HL-60/S4 treated with phorbol 12-myristate 13-acetate at 8.2 ng/mL for 4 days and 3 days (cell line): ENCODE measurements around the gene TMEM87A.
"Not testable (repeated sequence)": the region's sequence is repeated elsewhere in the genome, so short reads cannot be mapped to it uniquely, and the experiment has no call there.

Experiments used
- in situ Hi-C: fragments of 300-500 bp; cut with MboI; formaldehyde crosslinking; loops from 2 replicates; pipeline ENCODE4 v1.15.0; 2022; ENCODE audit warnings: low sequenced_read_pairs

The TMEM87A gene

DNA sequence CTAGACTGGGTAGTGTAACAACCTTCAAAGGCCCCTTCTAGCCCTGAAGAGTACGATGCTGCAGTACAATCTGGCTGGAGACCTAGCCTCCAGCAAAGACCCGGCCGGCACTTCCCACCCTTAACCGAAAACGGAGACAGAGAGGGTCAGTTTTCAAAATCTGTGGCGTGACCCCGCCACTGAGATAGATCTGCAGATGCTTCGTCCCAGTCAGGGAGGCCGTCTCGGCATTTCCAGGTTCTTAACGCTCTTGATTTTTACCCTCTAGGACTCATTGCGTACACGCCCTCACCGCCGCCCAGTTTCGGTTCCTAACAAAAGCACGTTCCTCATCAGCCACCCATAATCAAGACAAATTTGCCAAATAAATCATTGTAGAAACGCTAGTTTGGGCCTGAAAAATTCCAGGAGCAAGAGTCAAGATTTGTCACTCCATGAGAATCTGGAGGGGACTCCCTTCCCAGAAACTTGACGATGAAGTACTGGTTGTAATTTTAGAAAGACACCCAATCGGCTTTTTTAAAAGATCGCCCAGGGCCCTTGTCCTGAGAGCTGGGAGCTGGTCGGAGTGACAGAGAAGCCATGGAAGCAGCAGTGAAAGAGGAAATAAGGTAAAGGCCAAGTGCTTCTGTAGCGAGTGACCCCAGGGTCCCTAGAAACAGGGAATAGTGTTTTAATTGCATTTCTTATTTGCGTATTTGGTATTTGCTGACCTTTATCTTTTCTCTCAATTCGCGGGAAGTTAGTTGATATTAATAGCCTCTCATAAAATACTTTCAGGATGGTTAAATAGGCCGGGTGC, 868 bp upstream of the TMEM87A start:
- in situ Hi-C loops: no loop called here

DNA sequence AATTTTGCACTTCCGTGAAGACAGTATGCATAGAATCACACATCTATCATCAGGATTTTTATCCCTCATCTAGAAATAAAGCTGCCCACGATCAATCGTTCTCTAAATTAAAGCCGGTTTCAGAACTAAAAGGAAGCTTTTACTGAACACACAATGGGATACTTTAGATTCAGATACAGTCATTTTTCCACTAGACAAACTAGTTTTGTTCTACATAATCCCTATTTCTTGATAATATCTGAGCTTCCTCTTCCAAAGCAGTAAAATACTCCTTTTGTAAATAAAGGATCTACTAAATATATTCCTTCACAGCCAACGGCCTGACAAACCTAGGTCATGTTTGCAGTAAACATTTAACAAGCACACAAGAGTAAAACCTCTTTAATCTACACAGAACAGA, 2.2 kb downstream of the TMEM87A start:
- in situ Hi-C loops: no loop called here

DNA sequence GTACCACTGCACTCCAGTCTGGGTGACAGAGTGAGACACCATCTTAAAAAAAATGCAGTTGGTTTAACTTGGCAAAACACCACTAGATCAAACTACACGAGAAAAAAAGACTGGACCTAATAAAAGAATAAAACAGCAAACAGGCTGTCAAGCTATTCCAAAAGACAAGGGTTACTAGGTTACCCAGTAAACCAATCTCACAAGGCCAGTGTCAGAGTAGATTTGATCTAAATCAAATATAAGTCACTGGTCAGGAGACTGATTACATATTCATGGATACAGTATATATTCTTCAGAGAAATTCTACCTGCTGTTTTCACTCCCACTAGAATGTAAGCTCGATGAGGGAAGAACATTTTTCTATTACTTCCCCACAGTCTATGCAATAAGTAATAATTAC, 2.7 kb downstream of the TMEM87A start:
- in situ Hi-C loops: no loop called here

DNA sequence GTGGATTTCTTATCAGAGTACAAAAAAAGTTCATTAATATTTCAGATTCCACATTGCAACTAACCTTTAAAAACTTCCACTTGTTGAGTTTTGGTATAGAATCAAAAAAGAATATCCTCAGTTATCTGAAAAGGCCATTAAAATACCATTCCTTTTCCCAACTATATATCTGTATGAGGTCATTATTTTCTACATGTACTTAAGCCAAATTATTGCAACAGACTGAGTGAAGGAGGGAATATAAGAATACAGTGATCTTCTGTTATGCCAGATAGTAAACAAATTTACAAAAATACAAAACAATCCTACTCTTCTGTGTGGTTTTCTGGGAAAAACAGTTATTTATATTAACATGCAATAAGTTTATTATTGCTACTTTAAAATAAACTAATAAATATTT, 5.9 kb downstream of the TMEM87A start:
- in situ Hi-C loops: no loop called here

DNA sequence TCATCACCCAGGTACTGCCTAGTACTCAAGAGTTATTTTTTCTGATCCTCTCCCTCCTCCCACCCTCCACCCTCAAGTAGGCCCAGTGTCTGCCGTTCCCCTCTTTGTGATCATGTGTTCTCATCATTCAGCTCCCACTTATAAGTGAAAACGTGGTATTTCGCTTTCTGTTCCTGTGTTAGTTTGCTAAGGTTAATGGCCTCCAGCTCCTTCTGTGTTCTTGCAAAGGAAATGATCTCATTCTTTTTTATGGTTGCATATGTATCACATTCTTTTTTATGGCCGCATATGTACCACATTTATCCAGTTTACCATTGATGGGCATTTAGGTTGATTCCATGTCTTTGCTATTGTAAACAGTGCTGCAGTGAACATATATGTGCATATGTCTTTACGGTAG, 8.4 kb downstream of the TMEM87A start:
- in situ Hi-C loops: no loop called here

DNA sequence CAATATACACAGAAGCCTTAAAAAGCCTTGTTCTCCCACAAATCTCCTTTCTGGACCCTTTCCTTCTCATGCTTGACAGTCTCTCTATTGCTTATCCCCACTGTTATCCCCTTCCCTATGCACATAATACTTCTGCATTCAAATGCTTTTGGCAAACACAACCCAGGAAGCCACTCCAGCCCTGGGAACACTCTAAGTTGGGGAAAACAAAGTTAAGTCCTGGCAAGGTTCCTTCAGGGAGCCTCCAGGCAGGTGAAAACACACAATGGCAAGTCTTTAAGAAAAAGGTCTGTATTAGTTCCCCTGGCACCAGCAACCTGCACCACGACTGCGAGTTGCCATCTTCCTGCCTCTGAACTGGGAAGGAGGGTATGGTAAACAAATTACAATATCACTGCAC, 19.9 kb downstream of the TMEM87A start:
- in situ Hi-C loops: no loop called here

DNA sequence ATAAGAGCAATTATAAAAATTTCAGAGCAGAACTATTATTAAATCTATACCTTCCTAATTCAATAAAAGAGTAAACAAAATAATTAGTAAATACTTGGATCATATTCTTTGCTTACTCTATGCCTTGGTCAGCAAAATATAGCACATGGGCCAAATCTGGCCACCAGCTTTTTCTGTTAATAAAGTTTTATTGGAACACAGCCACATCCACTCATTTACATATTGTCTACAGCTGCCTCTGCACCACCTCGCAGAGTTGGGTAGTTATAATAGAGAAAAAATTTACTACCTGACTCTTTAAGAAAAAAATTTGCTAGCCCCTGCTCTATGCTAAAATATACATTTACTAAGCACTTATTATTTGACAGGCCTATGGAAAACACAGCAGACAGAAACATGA, 32.4 kb downstream of the TMEM87A start:
- in situ Hi-C loops: no loop called here

DNA sequence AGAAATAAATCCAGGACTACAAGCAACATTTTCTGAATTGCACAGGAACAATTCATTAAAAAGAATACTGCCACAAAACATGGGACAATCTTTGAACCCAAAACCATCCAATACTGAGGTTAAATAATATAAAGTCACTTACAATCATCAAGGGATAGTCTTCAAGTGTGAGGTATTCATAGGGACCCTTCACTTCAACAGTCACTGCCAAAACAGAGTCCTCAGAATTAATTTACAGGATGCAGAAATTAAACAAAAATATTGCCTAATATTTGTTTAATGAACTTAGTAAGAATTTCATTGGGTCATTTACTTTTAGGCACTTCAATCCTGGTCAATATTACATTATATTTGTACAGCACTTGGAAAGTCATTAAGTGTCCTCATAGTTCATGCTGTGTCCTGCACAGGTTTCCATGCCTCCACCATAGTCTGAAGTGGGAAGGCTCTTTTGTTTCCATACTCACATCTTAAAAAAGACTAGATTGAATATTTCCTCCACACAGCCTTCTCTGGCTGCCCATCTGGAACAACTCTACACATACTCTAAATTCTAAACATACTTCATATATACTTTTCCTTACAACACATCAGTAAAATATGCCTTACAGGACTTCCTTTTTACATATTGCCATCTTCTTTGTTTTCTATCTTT, 33.6 kb downstream of the TMEM87A start:
- in situ Hi-C loops: no loop called here

DNA sequence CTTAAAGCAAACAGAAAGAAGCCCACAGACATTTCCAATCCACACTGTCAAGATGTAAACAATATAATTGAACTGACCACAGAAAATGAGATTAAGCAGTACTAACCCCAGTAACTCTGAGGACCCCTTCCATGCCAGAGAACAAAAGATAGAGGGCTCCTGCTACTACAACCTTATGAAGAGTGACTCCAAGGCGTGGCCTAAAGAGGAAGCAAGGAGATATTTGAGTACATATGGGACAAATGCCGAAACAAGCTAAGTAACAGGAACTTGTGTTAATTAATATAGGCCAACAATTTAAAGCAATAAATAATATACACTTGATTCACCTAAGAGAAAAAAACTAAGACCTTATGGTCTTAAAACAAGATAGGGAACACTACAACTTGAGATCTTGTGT, 40.1 kb downstream of the TMEM87A start:
- in situ Hi-C loops: no loop called here

DNA sequence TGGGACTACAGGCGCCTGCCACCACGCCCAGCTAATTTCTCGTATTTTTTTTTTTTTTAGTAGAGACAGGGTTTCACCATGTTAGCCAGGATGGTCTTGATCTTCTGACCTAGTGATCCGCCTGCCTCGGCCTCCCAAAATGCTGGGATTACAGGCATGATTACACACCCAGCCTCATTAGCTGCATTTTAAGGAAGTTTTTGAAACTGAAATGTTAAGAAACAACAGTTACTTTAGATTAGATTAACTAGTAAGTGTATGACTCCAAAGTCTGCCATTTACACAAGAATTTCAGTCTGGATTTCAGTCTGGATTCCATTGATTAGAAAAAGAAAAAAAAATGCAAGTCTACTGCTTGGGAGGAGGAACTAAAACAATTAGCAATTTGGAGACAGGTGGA, 40.6 kb downstream of the TMEM87A start:
- in situ Hi-C loops: no loop called here

DNA sequence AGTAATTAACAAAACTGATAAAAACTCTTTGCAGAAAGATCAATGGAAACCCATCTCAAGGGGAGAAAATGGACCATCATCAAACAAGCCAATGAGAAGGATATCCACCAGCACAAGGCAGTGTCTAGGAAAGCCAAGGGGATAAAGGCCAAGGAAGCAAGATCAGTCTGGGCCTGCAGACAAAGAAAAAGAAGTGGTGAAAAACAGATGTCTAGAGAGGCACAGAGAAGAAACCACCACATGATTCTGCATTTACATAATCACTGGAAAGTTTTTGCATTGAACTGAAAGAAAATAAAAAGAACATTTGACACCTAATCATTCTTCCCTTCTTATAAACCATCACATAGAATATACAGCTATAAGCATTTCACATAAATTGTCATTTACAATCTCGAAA, 42.1 kb downstream of the TMEM87A start:
- in situ Hi-C loops: no loop called here

DNA sequence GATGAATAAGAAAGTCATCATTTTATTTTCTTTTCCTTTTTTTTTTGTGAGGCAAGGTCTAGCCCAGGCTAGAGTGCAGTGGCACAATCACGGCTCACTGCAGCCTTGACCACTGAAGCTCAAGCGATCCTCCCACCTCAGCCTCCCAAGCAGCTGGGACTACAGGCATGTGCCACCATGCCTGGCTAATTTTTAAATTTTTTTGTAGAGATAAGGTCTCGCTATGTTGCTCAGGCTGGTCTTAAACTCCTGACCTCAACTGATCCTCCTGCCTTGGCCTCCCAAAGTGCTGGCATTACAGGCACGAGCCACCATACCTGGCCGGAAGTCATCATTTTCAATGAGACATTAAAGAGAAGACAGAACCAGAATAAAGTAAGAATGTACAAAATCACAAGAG, 44.3 kb downstream of the TMEM87A start:
- in situ Hi-C loops: not testable (repeated sequence)

DNA sequence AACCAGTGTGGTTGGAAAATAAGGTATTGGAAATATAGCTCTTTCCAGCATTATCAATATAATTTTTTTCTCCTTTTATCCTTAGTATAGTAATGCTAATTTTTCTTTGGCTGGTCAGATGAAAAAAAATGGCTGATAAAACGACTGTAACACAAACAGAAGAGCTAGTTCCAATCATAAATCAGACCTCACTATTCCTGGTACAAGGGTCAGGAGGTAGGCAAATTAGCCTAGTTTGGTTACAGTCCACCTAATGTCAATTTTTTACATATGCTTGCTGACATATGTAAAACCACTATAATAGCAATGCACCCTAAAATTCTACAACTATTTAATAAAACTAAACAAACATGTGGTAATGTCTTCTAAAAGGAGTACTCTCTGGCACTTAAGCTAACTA, 45.2 kb downstream of the TMEM87A start:
- in situ Hi-C loops: no loop called here

DNA sequence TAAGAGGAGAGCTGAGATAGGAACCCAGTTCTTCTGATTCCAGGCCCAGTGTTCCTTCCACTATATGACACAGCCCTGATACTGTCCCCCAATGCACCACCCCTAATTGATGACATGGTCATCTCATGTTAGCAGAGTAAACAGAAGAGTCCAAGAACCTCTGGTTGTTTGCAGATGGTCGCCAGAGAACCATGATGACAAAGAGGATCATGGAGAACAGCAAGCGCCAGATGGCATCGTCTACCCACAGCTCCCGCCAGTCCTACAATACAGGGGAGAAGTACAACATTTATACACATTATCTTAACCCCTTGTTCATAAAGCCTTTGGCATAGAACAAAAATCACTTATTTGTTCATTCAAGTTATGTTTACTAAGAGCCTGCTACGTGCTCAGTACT, 46.6 kb downstream of the TMEM87A start:
- in situ Hi-C loops: no loop called here

DNA sequence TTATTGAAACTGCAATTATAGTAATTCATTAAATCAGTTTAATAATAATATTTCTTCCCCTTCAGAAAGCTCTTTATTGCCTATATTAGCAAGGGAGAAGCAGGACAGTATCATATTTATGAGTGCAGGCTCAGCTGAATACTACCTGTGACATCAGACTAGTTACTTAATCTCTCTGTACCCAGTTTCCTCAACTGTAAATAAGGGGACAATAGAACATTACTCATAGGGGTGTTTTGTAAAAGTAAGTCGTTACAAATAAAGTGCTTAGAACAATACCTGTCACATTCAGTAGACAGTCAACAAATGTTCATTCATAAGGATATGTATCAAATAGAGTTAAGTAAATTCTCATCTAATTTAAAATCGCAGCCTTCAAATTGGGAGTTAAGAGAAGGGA, 53.0 kb downstream of the TMEM87A start:
- in situ Hi-C loops: no loop called here

DNA sequence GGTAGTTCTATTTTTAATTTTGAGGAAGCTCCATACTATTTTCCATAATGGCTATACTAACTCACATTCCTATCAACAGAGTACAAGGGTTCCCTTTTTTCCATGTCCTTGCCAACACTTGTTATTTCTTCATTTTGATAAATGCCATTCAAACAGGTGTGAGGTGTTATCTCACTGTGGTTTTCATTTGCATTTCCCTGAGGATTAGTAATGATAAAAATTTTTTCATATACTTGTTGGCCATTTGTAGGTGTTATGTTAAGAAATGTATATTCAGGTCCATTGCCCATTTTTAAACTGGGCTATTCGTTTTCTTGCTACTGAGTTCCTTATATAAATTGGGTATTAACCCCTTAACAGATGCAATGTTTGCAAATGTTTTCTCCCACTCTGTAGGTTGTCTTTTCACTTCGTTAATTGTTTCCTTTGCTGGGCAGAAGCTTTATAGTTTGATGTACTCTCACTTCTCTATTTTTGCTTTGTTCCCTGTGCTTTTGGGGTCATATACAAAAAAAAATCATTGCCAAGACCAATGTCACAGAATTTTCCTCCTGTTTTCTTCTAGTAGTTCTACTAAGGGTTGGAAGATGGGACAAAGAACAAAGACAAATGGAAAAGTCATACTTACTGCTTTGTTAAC, 54.2 kb downstream of the TMEM87A start:
- in situ Hi-C loops: no loop called here

DNA sequence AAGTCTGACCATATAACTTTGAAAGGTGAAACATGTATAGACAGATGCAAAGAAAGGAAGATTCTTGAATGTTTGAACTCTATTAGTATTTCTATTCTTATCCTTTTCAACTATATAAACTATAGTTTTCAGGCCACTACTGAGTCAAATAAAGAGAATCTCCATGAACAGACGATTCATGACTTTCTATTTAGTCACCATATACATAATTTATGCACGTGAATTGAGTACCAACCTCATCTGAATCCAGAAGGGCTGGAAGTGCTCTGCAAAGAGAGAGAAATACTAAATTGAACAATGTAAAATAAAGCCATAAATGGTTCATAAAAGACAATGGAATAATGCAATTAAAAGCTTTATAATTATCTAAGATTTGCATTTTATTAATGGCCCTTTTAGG, 55.7 kb downstream of the TMEM87A start:
- in situ Hi-C loops: no loop called here

DNA sequence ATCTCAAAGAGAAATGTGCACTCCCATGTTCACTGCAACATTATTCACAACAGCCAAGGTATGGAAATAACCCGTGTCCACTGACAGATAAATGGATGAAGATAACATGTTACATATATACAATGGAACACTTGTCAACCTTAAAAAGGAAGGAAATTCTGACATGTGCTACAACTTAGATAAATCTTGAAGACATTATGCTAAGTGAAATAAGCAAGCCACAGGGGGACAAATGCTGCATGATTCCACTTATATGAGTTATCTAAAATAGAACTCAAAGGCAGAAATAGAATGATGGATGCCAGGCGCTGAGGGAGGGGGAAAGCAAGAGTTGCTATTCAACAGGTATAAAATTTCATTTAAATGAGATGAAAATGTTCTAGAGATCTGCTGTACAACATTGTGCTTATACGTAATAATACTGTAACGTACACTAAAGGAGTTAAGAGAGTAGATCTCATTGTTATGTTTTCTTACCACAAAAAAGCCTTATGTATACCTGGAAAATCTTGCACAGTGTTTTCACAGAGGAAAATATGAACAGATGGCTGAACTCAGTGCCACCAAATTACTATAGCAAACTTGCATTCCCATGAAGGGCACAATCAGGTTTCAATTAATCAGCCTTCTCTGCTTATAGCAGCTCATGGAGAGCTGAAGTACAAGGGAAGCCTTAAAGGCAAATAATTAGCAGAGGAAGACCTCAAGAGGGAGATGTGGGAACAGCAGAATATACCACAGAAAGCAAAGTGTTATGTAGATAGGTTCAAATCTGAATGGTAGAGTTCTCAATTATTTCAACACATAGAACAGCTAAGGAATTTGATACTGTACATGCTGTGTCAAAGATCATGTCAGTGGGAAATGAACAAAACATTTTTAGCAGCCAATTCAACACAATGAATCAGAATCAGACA, 57.1 kb downstream of the TMEM87A start:
- in situ Hi-C loops: no loop called here

DNA sequence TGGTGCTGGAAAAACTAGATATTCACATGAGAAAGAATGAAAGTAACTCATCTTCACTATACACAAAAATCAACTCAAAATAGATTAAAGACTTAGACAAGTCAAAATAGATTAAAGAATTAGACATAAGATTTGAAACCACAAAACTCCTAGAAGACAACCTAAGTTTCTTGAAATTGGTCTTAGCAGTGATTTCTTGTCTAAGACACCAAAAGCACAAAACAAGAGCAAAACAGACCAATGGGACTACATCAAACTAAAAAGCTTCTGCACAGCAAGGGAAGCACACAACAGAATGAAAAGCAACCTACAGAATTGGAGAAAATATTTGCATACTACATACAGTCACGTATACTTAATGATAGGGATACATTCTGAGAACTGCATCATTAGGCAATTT, 58.6 kb downstream of the TMEM87A start:
- in situ Hi-C loops: no loop called here

DNA sequence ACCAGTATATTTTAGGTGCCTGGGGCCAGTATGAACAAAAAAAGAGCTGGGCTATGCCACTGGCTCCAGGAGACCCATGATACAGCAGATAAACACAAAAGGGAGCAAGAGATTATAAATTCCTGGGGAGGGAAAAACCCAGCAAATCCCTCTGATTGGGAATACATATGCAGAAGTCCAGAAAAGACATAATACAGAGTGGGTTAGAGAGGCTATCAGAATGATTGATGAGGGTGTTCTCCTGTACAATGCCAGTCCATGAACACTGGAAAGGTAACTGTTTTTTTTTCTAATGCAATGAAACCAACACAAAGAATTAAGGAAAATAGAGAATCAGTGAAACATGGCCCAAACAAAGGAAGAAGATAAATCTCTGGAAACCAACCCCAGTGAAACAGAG, 59.7 kb downstream of the TMEM87A start:
- in situ Hi-C loops: no loop called here

DNA sequence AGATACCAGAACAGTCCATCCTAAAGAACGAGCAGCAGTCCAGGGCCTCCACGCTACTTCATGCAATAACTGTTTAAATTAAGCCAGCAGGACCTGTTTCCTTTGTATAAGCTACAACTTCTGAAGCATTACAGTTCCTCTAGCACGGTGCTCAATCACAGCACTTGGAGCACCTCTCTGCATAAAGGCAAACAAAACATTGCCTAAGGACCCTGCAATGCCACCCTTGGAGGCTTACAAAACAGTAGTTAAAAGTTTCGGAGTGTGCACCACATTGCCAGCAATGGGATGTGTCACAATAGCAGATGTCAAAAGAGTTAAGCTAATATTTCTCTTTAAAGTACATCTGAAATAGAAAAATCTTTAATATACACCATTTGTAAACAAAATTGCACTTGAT, 62.5 kb downstream of the TMEM87A start:
- in situ Hi-C loops: no loop called here
